ENCODE results near the gene THRB.

Gene THRB

DNA sequence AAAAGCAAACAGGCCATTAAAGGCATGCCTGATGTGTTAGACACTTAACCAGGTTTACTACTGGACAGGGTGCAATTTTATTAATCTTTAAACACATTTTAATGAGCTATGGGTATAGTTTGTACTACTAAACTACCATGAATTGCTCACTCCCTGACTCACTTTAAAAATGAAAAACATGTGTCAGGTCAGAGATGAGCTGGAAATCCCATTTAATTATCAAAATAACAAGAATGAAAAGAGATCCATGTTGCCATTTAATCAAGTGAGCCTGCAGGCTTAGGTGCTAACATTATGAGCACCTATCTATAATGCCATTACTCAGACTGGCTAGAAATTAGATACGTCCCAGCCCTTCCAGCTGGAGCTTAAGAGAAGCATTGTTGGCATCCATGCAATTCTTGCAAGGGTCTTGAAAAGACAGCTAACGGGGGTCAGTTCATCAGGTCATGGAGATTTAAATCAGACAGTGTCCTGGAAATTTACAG is 224.4 kb downstream of the THRB start:
- in situ Hi-C loops (cut with MboI; ENCODE audit: low pct_unique_long_range_greater_than_20kb, low sequenced_read_pairs) = no loop called here
- no peak for DNase-seq

DNA sequence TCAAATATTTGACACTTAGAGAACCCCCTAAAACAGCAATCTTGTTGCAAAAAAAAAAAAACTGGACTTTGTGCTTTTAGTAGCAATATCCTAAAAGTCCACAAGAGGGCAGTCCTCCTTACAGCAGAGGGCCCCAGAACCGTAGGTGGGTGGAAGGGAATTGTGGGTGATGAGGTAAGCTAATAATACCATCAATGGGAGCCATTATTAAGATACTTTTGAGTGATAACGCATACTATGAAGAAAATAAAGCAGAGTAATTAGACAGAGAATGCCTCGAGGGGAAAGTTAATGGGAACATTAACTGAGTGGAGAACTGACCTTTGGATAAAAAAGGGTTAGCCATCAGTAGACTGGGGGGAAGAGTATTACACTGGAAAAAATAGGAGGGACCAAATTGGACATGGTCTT is 229.9 kb downstream of the THRB start:
- in situ Hi-C loops (cut with MboI; ENCODE audit: low pct_unique_long_range_greater_than_20kb, low sequenced_read_pairs) = no loop called here
- DNase-seq = peak; percentile 48

DNA sequence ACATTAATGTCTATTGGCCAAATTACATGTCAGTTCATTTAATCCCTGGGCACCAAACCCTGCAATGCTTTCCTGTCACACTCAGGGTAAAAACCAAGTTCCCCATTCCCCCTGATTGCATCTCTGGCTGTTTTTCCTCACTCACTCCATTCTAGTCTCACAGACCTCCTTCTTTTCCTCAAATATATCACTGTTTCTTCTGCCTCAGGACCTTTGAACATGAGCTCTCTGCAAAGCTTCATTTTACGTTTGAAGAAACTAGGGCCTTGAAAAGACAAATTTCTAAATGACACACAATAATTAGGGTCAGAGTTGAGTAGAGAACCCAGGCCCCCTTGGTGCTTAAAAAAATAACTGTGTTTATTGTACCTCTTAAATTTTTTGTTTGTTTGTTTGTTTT is 230.6 kb downstream of the THRB start:
- DNase-seq = no peak
- in situ Hi-C loops (cut with MboI; ENCODE audit: low pct_unique_long_range_greater_than_20kb, low sequenced_read_pairs) = no loop called here

DNA sequence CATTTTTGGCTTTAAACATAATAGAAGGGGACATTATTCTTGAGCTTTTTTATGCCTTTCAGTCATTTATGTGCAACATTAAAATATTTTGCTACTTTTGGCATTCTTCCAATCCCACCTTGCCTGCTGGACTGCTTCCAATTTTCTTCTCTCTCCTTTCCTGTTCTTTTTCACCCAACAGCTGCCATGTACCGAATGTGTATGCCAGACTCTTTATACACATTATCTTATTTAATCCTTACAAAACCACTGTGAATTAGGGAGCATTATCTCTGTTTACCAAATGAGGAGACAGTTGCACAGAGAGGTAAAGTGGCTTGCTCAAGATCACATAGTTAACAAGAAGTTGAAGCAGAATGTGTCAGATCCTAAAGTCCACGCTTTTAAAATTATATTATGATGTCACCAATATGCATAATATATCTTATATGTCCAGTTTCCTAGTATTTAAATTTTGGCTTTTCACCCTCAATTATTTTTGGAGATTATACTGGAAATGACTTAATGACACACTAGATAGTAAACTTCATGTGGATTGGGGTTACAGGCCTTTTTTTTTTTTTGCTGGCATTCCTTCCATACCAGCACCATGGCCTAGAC is 231.5 kb downstream of the THRB start:
- in situ Hi-C loops (cut with MboI; ENCODE audit: low pct_unique_long_range_greater_than_20kb, low sequenced_read_pairs) = no loop called here
- no peak for DNase-seq

DNA sequence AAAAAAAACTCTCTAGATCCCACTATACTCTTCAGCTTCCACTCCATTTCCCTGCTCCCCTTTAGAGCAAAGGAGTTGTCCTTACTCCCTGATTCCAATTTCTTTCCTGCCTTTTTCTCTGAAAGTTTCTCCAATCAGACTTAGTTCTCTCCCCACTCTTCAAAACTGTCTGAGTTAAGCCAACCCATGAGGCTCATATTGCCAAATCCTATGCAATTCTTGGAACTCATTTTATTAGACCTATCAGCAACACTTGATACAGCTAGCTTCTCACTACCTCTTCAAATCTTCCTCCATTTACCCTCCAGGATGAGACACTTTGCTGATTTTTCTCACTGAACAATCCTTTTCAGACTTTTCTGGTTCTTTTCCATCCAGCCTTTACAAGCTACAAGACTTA is 233.1 kb downstream of the THRB start:
- no peak for DNase-seq
- in situ Hi-C loops (cut with MboI; ENCODE audit: low pct_unique_long_range_greater_than_20kb, low sequenced_read_pairs) = no loop called here

DNA sequence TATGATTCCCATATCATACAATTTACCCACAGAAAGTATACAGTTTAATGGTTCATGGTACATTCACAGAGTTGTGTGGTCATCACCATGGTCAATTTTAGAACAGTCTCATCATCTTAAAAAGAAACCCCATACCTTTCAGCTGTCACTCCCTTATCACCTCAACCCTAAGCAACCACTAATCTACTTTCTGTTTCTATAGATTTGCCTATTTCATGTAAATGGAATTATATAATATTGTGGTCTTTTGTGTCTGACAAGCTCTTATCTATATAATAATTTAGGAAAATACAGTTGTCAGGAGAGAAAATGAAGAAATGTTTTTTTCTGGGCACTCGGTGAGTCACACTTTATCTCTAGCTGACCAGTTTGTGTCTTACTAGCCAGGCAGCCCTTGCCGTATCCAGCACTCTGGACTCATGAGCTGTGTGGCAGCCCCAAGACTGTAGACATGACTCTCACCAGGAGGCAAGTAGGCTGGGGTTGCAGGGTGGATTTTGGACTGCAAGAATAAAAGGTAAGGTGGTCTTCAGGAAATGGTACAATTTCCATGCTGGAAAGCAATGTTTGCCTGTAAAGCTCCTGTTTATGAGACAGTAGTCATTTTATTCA is 234.6 kb downstream of the THRB start:
- in situ Hi-C loops (cut with MboI; ENCODE audit: low pct_unique_long_range_greater_than_20kb, low sequenced_read_pairs) = no loop called here
- no peak for DNase-seq

DNA sequence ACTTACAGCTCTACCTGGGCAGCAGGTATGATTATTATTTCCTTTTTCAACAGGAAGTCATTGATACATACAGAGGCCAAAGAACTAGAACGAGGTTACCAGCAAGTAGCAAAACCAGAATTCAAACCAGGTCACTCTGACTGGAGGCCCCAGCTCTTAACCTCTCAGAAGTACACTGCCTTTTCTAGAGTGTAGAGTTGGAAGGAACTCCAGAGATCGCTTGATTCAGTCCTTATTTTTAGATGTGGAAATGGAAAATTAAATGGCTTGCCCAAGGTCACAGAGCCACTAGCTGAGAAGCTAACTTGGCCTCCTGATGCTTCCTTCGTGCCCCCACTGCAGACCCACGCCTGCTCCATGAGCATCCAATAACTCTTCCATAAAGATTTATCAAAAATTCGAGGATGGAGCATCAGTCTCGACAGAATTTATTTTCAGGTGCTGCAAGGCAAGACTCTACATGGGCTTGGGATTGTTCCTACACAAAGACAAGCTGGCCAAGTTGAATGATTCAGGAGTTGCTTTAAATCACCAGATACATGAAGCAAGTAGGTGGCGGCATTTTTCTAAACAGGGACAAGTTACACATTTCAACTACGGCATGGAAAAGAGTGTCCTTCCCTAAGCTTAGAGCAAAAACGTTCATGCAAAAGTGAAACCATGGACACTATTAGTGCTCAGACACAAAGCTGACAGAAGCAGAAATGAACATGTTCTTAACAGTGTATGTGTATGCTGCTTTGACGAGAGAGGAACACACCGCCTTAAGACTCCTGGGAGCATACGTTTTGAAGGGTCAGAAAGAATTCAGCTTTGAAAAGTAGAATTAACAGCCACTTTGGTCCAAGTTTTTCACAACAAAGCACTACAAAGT is 235.7 kb downstream of the THRB start:
- in situ Hi-C loops (cut with MboI; ENCODE audit: low pct_unique_long_range_greater_than_20kb, low sequenced_read_pairs) = no loop called here

DNA sequence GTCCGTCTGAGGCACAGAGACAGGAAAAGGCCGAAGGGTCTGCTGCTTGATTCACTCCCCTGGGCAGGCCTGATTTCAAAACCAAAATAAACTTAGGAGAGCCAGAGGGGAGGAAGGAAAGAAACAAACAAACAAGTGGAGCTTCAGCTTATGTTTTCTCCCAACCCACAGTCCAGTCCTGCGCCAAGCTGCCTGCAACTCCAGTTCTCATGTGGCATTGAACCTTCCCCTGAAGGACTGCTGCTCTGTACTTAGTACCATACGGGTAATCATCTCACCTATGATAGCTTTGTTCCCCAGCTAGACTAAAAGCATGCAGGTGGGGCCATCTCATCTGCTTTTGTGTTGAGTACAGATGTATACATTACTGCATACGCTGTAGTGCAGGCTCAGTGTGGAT is 236.4 kb downstream of the THRB start:
- no peak for DNase-seq
- in situ Hi-C loops (cut with MboI; ENCODE audit: low pct_unique_long_range_greater_than_20kb, low sequenced_read_pairs) = no loop called here

More for the DNA sequence above, 235.7 kb downstream of the THRB start:
- DNase-seq = no peak

DNA sequence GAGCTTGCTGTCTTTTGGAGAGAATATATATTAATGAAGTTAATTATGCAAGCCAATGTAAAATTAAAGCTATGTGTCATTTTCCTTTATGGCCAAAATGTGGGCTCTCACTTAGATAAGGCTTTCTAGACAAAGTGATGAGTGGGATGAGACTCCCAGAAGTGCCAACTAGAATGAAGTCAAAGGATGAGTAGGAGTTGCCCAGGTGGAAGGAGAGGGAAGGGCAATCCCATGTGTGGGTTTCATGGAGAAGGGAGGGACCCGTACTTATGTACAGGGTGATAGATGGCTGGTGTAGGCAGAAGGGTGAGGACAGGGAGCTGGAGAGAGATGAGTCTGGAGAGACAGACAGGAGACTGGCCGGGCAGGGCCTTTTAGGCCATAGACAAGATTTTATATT is 239.2 kb downstream of the THRB start:
- in situ Hi-C loops (cut with MboI; ENCODE audit: low pct_unique_long_range_greater_than_20kb, low sequenced_read_pairs) = no loop called here

DNA sequence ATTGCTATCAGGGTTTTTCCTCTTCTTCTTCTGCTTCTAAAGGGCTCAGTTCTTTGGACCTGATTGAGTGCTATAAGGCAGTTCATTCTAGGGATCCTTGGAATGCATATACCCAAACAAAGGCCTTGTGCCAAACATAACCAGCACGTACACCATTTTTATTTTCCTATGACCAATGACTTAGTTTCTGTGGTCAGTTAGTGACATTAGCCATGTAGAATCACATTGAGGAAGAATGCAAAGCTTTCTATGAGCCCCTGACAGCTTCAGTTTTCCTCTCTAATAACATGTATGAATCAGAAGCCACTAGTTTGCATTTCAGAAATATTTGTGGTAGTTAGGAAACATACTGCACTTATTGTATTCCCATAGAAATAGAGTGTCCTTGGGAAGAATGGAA is 240.0 kb downstream of the THRB start:
- DNase-seq = no peak
- in situ Hi-C loops (cut with MboI; ENCODE audit: low pct_unique_long_range_greater_than_20kb, low sequenced_read_pairs) = no loop called here

More for the DNA sequence above, 239.2 kb downstream of the THRB start:
- no peak for DNase-seq

DNA sequence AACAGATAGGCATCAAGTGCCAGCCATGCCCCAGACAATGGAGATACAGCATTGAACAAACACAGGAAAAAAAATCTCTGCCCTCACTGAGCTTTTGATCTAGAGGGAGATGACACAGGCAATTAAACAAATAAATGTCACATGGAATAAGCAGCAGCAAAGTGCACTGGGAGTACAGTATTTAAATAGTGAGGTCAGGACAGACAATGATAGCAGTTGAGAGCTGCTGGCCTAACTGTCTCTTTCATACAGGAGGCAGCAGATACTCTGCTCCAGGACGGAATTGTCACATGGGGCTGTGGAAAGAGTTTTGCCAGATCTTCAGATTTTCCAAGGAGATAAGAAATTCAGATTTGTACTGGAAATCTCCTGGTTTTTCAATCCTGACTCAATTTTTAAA is 241.3 kb downstream of the THRB start:
- in situ Hi-C loops (cut with MboI; ENCODE audit: low pct_unique_long_range_greater_than_20kb, low sequenced_read_pairs) = no loop called here
- DNase-seq = no peak

DNA sequence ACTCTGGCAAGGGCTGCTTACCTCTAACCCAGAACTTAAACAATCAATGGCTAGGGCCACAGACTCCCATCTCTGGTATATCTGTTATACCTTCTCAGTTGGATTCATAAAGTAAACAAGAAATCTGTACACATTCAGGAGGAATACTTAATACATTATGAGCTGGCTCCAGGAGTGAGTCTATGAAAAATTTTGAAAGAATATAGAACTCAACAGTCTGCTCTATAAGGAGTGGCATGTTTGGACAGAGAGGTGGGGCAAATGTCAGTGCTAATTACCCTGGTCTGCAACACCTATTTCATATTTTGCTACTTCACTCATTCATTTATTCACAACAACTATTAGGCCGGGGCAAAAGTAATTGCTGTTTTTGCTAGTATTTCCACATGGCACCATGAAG is 245.1 kb downstream of the THRB start:
- in situ Hi-C loops (cut with MboI; ENCODE audit: low pct_unique_long_range_greater_than_20kb, low sequenced_read_pairs) = loop anchor here (25.0 kb wide), 1 partner anchor 237 kb away; no protein-coding TSS in a partner anchor
- DNase-seq = no peak

DNA sequence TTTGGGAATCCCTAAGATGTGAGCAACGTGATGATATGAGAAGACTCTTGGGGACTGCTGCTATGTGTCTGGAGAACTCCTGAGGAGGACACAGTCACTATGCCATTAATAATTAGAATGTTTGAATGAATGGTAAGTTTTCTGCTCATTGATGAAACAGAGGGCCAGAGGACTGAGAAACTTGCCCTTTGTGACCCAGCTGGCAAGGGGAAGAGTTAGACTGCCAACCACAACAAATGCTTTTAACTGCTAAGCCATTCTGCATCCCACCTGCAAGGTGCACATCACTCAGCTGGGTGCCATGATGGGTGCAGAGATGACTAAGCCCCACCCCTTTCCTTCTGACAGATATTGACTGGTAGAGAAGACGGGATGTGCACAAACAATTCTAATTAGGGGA is 249.6 kb downstream of the THRB start:
- DNase-seq = no peak
- in situ Hi-C loops (cut with MboI; ENCODE audit: low pct_unique_long_range_greater_than_20kb, low sequenced_read_pairs) = loop anchor here (25.0 kb wide), 1 partner anchor 233 kb away; no protein-coding TSS in a partner anchor

DNA sequence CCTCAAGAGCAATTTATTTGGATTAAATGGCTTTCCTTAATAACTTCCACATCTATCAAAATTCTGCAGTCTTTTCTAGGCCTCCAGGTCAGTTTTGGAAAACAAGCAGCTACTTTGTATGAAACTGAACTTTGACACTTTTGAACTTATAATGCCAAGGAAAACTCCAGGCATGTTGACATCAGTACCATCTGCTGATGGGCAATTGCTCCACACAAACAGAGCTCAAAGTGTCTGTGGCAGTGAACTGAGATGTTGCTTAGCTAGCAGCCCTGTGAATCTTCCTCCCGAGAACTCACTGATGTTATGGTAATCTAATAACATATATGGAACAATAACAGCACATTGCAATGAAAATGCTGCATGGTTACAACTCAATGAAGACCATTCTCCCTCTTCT is 250.2 kb downstream of the THRB start:
- in situ Hi-C loops (cut with MboI; ENCODE audit: low pct_unique_long_range_greater_than_20kb, low sequenced_read_pairs) = loop anchor here (25.0 kb wide), 1 partner anchor 232 kb away; no protein-coding TSS in a partner anchor
- DNase-seq = no peak

DNA sequence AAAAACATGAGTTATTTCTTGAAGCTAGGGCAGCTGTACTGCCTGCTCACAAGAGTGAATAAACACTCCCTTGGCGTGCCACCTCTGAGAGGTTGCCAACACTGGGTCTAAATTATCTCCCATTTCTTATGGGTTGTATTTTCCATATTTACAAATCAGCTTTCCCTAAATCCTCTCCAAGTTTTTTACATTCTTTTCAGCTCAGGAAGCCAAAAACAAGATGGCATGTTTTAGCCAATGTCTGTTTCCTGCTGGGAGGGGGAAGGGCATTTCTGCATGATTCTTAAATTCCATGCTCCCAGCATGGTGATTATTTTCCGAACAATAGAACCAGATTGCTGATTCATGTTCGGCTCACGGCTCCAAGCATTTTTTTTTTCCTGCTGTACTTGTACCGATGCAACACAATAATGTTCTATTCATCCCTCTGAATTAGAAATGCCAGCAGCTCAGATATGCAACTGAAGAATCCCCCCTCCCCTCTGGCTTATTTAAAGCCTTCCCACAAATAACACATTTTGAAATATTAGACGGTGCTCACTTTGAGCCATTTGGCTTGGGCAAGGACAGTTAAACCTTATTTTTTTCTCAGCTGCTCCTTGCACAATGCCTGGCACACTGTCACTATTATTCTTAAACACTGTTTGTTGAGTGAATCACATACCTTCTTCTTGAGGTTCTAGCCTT is 252.5 kb downstream of the THRB start:
- in situ Hi-C loops (cut with MboI; ENCODE audit: low pct_unique_long_range_greater_than_20kb, low sequenced_read_pairs) = loop anchor here (25.0 kb wide), 1 partner anchor 230 kb away; no protein-coding TSS in a partner anchor

DNA sequence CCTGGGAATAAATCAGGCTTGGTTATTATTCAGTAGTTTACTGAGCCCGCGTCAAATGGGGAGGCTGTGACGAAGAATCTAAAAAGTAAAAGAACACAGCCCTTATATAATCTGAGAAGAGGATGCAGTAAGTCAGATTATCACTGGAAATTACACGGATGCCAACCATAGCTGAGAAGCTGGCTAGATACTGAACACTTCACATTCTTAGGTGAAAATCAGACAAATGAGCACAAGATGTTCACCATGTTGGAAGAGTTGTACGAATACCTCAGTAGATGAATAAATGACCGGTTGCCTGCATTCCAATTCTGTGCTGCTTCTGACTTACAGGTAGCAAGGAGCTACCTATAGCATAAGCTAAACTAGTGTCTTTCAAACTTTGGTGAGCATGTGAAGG is 254.3 kb downstream of the THRB start:
- in situ Hi-C loops (cut with MboI; ENCODE audit: low pct_unique_long_range_greater_than_20kb, low sequenced_read_pairs) = loop anchor here (25.0 kb wide), 1 partner anchor 228 kb away; no protein-coding TSS in a partner anchor
- DNase-seq = no peak

More for the DNA sequence above, 252.5 kb downstream of the THRB start:
- no peak for DNase-seq

DNA sequence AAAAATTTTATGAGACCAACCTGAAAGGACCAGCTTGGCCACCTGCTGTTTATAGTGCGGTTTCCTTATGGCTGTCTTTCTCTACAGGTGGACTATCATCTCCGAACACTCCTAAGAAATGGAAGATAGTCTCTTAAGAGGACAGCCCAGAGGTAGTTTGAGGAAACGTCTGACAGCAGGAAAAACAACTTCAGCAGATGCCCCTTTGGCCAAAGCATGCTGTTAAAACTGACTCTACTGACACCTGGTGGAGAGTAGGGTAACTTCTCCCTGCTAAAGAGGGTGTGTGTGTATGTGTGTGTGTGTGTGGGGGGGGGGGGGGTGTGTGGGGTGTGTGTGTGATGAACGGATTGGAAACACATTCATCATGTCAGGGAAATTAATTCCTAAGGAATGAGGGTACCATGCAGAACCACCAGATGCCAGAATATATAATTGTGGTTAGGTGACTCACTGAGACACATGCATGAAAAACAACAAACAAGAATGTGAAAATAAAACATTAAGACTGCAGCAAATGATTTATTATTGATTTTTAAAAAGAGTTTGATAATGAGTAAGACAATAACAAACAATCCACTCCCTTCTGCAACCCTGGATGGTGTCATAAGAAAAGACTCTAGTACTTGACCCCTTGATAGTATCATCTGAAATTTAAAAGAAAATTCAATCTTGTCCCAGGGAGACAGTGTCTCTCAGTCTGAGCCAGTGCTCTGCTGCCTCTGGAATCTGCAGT is 256.5 kb downstream of the THRB start:
- peak; percentile 68 for DNase-seq
- in situ Hi-C loops (cut with MboI; ENCODE audit: low pct_unique_long_range_greater_than_20kb, low sequenced_read_pairs) = loop anchor here (25.0 kb wide), 1 partner anchor 226 kb away; no protein-coding TSS in a partner anchor

DNA sequence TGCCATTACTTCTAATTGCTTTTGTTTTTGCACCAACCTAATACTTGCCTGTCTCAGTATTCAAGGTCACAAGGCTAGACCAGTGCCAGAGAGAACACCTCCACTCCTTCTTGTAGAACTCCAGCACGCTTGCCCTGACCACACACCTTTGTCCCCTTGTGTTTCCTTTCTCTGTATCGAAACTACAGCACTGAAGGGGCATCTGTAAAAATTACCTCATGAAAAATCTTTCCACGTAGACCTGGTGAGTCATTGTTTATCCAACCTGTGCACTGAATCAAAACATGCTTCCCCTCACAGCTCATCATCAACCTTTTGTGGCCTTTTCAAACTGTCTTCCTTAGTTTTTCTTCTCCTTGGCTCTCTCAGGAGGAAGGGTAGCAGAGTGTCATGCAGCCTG is 259.5 kb downstream of the THRB start:
- in situ Hi-C loops (cut with MboI; ENCODE audit: low pct_unique_long_range_greater_than_20kb, low sequenced_read_pairs) = loop anchor here (25.0 kb wide), 1 partner anchor 223 kb away; no protein-coding TSS in a partner anchor
- no peak for DNase-seq
